GM19468 (cell line): ENCODE data around the gene C16orf90.
"Not testable (repeated sequence)": the region's sequence is repeated elsewhere in the genome, so short reads cannot be mapped to it uniquely, and the experiment has no call there.

Experiments
- ATAC-seq: cut with Tn5 transposase; IDR thresholded peaks from one replicate; pipeline ENCODE4 v1.9.1; 2021; ENCODE audit warnings: mild to moderate bottlenecking, moderate library complexity, moderate number of reproducible peaks; ENCODE audit not compliant: unreplicated experiment; ENCODE audit errors: extremely low read depth

C16orf90 gene

GRCh38 chr16:3495176-3495575, at the start of gene C16orf90:
Gene C16orf90, minus strand, starts transcription at chr16:3495489. Its CDS starts 68 bp downstream, at chr16:3495421.
- no peak for ATAC-seq

GRCh38 chr16:3542601-3543373, 47.5 kb upstream of the C16orf90 start:
- no peak for ATAC-seq

- no peak for ATAC-seq
Measured at GRCh38 chr16:3541527-3542155, 46.4 kb upstream of the C16orf90 start.

- no peak for ATAC-seq
Measured at GRCh38 chr16:3538222-3538621, 42.9 kb upstream of the C16orf90 start.

GRCh38 chr16:3536851-3537250, 41.6 kb upstream of the C16orf90 start:
- ATAC-seq, result no peak

GRCh38 chr16:3536271-3536731, 41.0 kb upstream of the C16orf90 start:
- no peak for ATAC-seq

GRCh38 chr16:3534126-3534525, 38.8 kb upstream of the C16orf90 start:
- ATAC-seq, result no peak

- no peak for ATAC-seq
Measured at GRCh38 chr16:3532741-3533140, 37.5 kb upstream of the C16orf90 start.

- ATAC-seq, result no peak
Measured at GRCh38 chr16:3530371-3530914, 35.2 kb upstream of the C16orf90 start.

- ATAC-seq, result no peak
Measured at GRCh38 chr16:3529175-3529574, 33.9 kb upstream of the C16orf90 start.

- no peak for ATAC-seq
Measured at GRCh38 chr16:3528406-3528805, 33.1 kb upstream of the C16orf90 start.

- not testable (repeated sequence) for ATAC-seq
Measured at GRCh38 chr16:3527216-3527829, 32.0 kb upstream of the C16orf90 start.

- ATAC-seq, result no peak
Measured at GRCh38 chr16:3525951-3526350, 30.7 kb upstream of the C16orf90 start.

GRCh38 chr16:3523281-3523680, 28.0 kb upstream of the C16orf90 start:
- ATAC-seq, result no peak

GRCh38 chr16:3520841-3521240, 25.6 kb upstream of the C16orf90 start:
- no peak for ATAC-seq

GRCh38 chr16:3520413-3520812, 25.1 kb upstream of the C16orf90 start:
- ATAC-seq, result no peak

GRCh38 chr16:3519581-3519980, 24.3 kb upstream of the C16orf90 start:
- ATAC-seq, result no peak

- ATAC-seq, result no peak
Measured at GRCh38 chr16:3518986-3519348, 23.7 kb upstream of the C16orf90 start.

- no peak for ATAC-seq
Measured at GRCh38 chr16:3518292-3518985, 23.1 kb upstream of the C16orf90 start.

- ATAC-seq, result no peak
Measured at GRCh38 chr16:3515897-3516296, 20.6 kb upstream of the C16orf90 start.
